Body of pancreas (tissue), 4 donors: Measurements from ENCODE around the gene APRT. TPM values are rescaled to one million over a fixed set of nuclear protein-coding genes. Genes with fewer than 3 reads are reported as not detected.
A peak's percentile ranks its signal among the peaks of the same experiment; 100 is the strongest.

Experiments used
- ATAC-seq: fragments of 150-250 bp; one replicate; pipeline ENCODE4 v1.9.1; 2016
- DNase-seq, 4 donors: peaks; one replicate each; pipeline ENCODE4 v3.0.0-alpha.2; 2019
- H3K27ac ChIP-seq, 4 donors: fragments of 200-600 bp; sonication (generic); 1 replicate in 3 of 4; 2 replicates in 1 of 4; pipeline versions ENCODE4 v1.5.1 to v1.6.1; 2016 to 2019; ENCODE audit warnings: mild to moderate bottlenecking in 1 of 4, mixed read lengths in 1 of 4, moderate library complexity in 1 of 4
- H3K27me3 ChIP-seq, 2 donors: fragments of 200-600 bp; sonication (generic); one replicate each; pipeline ENCODE4 v1.6.0; 2016; ENCODE audit warnings: mild to moderate bottlenecking in 1 of 2
- H3K36me3 ChIP-seq, 2 donors: fragments of 200-600 bp; sonication (generic); replicated peaks in 1 of 2; 2 replicates each; pipeline ENCODE4 v1.5.1; 2016; ENCODE audit warnings: low read depth in 2 of 2; ENCODE audit not compliant: insufficient read depth in 1 of 2
- H3K4me1 ChIP-seq: fragments of 200-600 bp; sonication (generic); one replicate; pipeline ENCODE4 v1.6.0; 2016
- H3K4me3 ChIP-seq, 2 donors: fragments of 200-600 bp; sonication (generic); 1 replicate in 1 of 2; 2 replicates in 1 of 2; pipeline ENCODE4 v1.5.1; 2016 to 2019
- H3K9me3 ChIP-seq, 3 donors: fragments of 200-600 bp; sonication (generic); 1 replicate in 2 of 3; 2 replicates in 1 of 3; pipeline ENCODE4 v1.5.1; 2016
- POLR2A ChIP-seq, 3 donors: fragments of 450-650 bp; IDR thresholded peaks; one replicate each; pipeline ENCODE4 v1.6.1; 2016; ENCODE audit warnings: antibody characterized with exemption in 3 of 3, mild to moderate bottlenecking in 2 of 3
- WGBS, 2 donors: methylation state at CpG; one replicate each; pipeline ENCODE4 v1.1.5; 2017; 5-methylcytosine and 5-hydroxymethylcytosine counted together
- intact Hi-C: fragments of 100-400 bp; cut with DNase I; formaldehyde crosslinking; loops from one replicate; pipeline ENCODE4 v1.15.1; 2023
- total RNA-seq, 2 donors: library from RNA; depleted of rRNA; stranded (reverse); fragments of >200 nt; gene quantifications; one replicate each; pipeline ENCODE4 v1.1.0, GENCODE V29; 2016
- TF ChIP-seq, protein P1 (sequence below), 7 experiments: fragments of 450-650 bp in 4 of 7; fragments of 200-600 bp in 3 of 7; sonication (generic) in 3 of 7; IDR thresholded peaks; one replicate each; pipeline ENCODE4 v1.5.1; 2016 to 2019; ENCODE audit warnings: antibody characterized with exemption in 7 of 7

Gene APRT
- total RNA-seq, 2 donors from 2014 or later, result 95.9 to 104 TPM

GRCh38 chr16:88762941-88763340 lies 48.8 kb downstream of the APRT start:
- no peaks in the 10 kb centered on the region for H3K27me3 ChIP-seq
- ATAC-seq (no peak), DNase-seq (no peak)
- intact Hi-C loops, result no loop called here
- WGBS, 2 donors, result 73 to 78% methylated on average over 6 to 10 of the region's 10 CpGs
- H3K4me3 ChIP-seq, result no peak overlapping the region
- peak overlapping the region; percentile 50 to 78 (median 77) for H3K27ac ChIP-seq
- H3K9me3 ChIP-seq, result no peaks in the 10 kb centered on the region
- peaks cover 85% of the 10 kb centered on the region for H3K4me1 ChIP-seq
- H3K36me3 ChIP-seq, result no peaks in the 10 kb centered on the region
- no peak for TF ChIP-seq POLR2A (IDR thresholded peaks at IDR 0.05)
- TF ChIP-seq, protein P1, sequence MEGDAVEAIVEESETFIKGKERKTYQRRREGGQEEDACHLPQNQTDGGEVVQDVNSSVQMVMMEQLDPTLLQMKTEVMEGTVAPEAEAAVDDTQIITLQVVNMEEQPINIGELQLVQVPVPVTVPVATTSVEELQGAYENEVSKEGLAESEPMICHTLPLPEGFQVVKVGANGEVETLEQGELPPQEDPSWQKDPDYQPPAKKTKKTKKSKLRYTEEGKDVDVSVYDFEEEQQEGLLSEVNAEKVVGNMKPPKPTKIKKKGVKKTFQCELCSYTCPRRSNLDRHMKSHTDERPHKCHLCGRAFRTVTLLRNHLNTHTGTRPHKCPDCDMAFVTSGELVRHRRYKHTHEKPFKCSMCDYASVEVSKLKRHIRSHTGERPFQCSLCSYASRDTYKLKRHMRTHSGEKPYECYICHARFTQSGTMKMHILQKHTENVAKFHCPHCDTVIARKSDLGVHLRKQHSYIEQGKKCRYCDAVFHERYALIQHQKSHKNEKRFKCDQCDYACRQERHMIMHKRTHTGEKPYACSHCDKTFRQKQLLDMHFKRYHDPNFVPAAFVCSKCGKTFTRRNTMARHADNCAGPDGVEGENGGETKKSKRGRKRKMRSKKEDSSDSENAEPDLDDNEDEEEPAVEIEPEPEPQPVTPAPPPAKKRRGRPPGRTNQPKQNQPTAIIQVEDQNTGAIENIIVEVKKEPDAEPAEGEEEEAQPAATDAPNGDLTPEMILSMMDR (IDR thresholded peaks at IDR 0.05), result no peak

GRCh38 chr16:88762258-88762870 lies 49.4 kb downstream of the APRT start:
- no peaks in the 10 kb centered on the region for H3K36me3 ChIP-seq
- DNase-seq (no peak), ATAC-seq (no peak)
- H3K4me3 ChIP-seq, result no peak overlapping the region
- peaks cover 79% of the 10 kb centered on the region for H3K4me1 ChIP-seq
- TF ChIP-seq, protein P1 (IDR thresholded peaks at IDR 0.05), result no peak
- TF ChIP-seq POLR2A (IDR thresholded peaks at IDR 0.05), result no peak
- H3K27me3 ChIP-seq, result no peaks in the 10 kb centered on the region
- intact Hi-C loops, result no loop called here
- no peaks in the 10 kb centered on the region for H3K9me3 ChIP-seq
- H3K27ac ChIP-seq, result peak overlapping the region; percentile 50 to 78 (median 77)
- WGBS, 2 donors, result 72 to 92% methylated on average over 2 to 16 of the region's 16 CpGs

- Histone ChIP-seq H3K27ac (peak overlapping the region in 3 of 4 donors; percentile 50 to 77 (median 77)), H3K36me3 (no peaks in the 10 kb centered on the region), H3K4me1 (peaks cover 73% of the 10 kb centered on the region), H3K9me3 (no peaks in the 10 kb centered on the region), H3K27me3 (no peaks in the 10 kb centered on the region), H3K4me3 (no peak overlapping the region)
- DNase-seq (peak in 1 of 4 donors; percentile 40), ATAC-seq (no peak)
- intact Hi-C loops, result no loop called here
- WGBS, 2 donors, result 59 to 67% methylated on average over 7 to 10 of the region's 10 CpGs
- TF ChIP-seq POLR2A (IDR thresholded peaks at IDR 0.05), result no peak
- TF ChIP-seq, protein P1 (IDR thresholded peaks at IDR 0.05), result no peak
These were observed 49.9 kb downstream of the APRT start for GRCh38 chr16:88761830-88762229.

- no peaks in the 10 kb centered on the region for H3K27me3 ChIP-seq
- TF ChIP-seq POLR2A (IDR thresholded peaks at IDR 0.05), result no peak
- TF ChIP-seq, protein P1 (IDR thresholded peaks at IDR 0.05), result no peak
- no peaks in the 10 kb centered on the region for H3K36me3 ChIP-seq
- intact Hi-C loops, result no loop called here
- H3K9me3 ChIP-seq, result no peaks in the 10 kb centered on the region
- peak overlapping the region in 1 of 4 donors; percentile 77 for H3K27ac ChIP-seq
- H3K4me3 ChIP-seq, result no peak overlapping the region
- peaks cover 67% of the 10 kb centered on the region for H3K4me1 ChIP-seq
- DNase-seq (no peak), ATAC-seq (no peak)
- 78 to 90% methylated on average over 2 to 11 of the region's 11 CpGs for WGBS, 2 donors
These were observed 50.6 kb downstream of the APRT start for GRCh38 chr16:88761143-88761534.
